ENCODE results near the gene CHST12.
"Not testable (repeated sequence)": the region's sequence is repeated elsewhere in the genome, so short reads cannot be mapped to it uniquely, and the experiment has no call there.

CHST12 gene

DNA sequence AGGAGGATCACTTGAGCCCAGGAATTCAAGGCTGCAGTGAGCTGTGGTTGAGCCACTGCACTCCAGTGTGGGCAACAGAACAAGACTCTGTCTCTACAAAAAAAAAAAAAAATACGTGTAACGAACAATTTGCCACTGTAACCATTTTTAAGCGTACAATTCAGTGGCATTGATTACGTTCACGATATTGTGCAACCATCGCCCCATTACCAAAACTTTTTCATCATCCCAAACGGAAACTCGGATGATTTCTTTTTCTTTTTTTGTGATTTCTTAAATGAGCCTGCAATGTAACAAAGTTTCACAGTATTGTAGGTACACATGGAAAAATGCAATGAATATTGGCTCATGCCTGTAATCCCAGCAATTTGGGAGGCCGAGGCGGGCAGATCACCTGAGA, 63.3 kb downstream of the CHST12 start:
- DNase-seq, result no peak

DNA sequence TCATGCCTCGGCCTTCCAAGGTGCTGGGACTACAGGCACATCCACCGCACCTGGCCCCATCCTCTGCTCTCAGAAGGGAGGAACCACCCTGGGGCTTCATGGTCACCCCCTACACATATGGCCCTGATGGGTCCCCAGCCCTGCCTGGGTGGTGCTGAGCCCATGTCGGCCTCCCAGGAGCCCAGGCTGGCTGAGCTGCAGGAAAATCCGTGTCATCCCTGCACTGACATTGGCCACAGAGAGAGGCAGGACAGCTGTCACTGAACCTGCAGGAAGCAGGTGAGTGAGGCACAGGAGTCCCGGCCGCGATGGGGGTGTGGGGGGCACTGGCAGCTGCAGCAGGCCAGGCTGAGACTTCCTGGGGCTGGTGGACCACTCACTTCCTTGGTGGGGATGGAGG, 64.8 kb downstream of the CHST12 start:
- no peak for DNase-seq

DNA sequence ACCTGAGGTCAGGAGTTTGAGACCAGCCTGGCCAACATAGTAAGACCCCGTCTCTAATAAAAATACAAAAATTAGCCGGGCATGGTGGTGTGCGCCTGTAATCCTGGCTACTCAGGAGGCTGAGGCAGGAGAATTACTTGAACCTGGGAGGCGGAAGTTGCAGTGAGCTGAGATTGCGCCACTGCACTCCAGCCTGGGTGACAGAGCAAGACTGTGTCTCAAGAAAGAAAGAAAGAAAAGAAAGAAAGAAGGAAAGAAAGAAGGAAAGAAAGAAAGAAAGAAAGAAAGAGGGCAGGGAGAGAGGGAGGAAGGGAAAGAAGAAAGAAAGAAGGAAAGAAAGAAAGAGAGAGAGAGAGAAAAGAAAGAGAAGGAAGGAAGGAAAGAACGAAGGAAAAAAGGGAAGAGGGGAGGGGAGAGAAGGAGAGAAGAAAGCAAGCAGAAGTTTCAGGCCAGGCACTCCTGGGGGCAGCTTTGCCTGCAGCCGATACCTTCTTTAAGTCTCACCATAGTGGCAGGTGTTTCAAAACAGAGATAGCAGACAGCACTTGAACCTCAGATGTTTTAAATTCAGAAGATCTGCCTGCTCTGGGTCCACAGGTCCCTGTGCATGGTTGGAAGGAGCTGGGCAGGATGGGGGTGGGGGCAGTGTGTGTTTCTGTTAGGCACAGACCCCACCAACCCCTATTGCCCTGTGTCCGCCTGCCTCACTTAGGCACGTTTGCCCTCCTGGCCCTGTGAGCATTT, 66.2 kb downstream of the CHST12 start:
- not testable (repeated sequence) for DNase-seq

DNA sequence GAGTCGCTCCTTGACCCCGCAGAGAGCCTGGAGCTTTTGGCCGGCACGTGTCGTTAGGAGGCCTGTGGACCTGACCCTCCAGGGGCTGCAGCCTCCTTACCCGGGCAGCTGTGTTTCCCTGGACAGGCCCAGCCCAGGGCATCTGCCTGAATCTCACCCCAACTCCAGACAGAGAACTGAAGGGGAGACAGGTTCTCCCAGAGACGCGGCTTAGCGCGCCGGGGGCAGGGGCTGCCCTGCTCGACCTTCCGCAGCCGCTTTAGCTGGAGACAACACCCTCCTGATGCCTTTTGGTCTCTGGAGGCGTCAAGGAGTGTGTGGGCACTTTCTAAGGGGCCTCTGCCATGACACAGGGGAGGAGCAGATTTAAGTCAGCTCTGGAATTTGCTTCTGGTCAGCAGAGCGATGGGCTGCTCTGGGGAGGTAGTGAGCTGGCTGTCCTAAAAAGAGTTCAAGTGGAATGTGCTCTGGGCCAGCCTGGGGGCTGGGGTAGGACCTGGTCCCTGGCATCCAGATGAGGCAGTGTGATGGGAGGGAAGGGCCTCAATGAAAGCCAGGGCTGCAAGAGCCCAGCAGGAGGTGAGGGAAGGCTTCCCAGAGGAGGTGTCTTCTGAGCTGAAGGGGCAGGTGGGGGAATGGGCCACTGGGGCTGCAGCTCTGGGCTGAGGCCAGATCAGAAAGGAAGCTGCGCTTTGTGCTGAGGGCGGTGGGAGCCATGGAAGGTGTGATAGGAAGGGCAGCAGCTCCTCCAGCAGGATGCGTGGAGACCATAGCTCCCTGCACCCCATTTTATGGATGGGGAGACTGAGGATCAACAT, 67.0 kb downstream of the CHST12 start:
- DNase-seq, result no peak

DNA sequence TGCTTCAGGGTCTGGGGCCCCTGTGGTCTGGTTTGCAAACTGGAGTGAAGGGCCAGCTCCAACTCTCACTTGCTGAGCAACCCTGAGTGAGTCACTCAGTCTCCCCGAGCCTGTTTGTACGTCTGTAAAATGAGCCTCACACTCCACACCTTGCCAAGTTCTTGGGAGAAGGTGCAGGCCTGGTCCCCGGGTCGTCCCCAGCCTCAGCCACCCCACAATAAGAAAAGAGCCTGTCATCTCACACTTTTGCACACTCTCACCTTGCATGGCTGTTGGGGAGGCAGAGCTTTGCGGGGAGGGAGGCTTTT, 67.6 kb downstream of the CHST12 start:
- no peak for DNase-seq

DNA sequence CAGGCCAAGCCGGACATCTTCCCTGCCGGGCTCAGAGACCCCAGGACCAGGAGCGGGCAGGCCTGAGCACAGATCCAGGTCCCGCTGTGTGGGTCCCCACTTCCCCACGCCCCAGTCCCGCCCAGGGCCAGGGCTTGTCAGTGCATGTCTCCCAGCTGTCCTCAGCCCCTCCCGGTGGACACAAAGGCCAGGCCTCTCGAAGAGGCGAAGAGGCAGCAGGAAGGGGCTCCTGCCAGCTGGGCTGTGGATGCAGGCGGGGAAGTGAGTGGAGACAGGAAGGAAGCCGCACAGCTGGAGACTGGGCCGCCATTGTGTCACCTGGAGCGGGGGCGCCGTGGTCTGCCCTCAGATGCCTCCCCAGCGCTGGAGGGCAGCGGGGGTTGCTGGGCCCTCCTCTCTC, 68.0 kb downstream of the CHST12 start:
- no peak for DNase-seq

DNA sequence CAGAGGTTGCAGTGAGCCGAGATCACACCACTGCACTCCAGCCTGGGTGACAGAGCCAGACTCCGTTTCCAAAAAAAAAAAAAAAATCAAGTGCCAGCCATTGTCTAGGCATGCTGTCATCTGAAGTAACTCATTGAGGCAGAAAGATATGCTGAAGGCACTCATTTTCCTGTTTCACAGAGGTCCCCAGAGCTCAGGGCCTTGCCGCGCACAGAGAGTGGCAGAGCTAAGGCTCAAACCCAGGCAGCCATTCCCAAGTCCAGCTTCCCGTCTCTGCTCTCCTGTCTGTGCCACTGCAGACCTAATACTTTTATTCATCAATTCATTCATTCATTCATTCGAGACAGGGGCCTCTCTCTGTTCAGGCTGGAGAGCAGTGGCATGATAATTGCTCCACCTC, 69.3 kb downstream of the CHST12 start:
- DNase-seq, result no peak

DNA sequence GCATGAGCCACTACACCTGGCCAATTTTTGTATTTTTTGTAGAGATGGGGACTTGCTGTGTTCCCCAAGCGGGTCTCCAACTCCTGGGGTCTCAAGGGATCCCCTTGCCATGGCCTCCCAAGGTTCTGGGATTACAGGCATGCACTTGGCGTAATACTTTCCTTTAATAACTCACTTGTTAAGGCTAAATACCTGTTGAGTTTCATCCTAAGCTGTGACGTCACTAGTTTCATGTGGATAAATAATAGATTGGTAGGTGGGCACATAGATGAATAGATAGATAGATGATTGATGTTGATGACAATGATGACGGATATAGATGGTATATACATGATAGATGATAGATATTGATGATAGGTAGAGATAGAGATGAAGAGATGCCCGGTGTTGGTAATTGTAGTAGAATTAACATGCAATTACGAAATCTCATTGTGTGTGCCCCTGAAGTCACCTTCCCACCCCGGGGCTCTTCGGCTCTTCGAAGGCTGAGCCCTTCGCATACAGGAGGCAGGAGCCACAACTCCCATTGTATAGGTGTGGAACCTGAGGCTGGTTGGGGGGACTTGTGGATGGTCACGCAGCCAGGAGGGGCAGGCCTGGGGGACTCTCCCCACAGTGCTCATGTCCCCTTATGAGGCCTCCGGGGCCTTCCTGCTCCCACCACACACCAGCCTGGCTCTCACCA, 70.2 kb downstream of the CHST12 start:
- DNase-seq, result no peak

DNA sequence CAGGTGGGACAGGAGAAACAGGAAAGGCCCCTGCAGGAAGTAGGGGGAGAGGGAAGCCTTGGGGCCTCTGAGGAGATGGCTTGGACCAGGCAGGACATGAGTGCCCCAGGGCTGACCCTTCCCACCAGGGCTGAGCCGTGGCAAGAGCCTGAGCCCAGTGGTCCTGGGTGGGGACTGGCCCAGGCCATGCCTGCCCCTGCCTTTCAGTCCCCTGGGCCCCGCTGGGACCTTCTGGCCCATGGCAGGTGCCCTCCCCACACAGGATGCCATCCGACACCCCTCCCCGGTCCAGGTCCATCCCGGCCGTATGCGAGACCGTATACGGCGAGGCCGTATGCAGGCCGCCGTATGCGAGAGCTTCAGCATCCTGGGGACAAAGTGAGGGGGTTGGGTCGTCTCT, 70.8 kb downstream of the CHST12 start:
- no peak for DNase-seq

DNA sequence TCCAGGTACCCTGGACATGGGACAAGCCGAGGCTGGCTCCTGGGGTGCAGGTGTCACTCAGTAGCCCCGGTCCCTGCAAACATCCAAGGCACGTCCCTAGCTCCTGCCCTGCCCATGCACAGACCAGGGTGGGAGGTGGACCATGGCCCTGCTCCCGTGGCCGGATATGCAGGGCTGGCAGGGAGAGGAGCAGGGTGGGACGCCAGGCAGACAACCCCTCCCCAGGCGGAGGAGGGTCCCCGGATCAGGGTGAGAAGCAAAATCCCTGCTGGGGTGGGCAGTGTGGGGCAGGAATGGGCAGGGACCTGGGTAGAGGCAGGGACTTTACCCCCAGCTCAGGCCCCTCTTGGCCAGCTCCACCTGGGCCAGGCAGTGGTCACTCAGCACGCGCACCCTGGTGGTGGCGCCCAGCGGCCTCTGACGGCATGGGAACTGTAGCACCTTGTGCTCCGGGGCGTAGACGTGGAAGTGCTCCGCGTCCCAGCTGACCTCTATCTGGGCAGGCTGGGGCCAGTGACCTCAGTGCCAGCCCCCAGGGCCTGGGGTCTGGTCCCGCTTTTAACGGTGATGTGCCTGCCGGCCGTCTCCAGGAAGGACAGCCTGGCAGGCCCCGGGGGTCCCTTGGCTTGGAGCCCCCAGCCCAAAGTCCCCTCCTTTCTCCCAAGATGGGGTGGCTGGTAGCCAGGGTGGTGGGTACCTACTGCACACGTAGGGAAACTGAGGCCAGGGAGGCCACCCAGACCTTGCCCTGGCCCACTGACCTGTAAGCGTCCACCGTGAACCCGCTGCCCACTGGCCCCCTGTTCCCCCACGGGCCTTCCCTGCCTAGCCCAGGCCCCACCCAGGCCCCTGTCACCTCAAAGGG, 71.6 kb downstream of the CHST12 start:
- DNase-seq, result no peak

DNA sequence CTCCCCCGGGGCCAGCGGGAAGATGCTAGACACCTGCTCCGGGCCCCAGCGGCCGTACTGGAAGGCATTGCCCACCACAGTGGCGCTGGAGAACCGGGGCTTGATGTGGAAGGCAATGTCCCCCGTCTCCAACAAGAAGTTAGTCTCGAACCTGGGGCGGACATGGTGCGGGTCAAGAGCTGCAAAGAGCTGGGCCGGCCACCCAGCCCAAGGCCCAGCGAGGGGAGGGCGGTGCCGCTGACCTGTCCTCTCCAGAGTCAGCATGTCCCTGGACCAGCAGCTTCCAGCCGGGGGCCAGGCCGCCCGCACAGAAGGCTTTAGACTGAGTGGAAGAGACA, 72.2 kb downstream of the CHST12 start:
- DNase-seq, result no peak

DNA sequence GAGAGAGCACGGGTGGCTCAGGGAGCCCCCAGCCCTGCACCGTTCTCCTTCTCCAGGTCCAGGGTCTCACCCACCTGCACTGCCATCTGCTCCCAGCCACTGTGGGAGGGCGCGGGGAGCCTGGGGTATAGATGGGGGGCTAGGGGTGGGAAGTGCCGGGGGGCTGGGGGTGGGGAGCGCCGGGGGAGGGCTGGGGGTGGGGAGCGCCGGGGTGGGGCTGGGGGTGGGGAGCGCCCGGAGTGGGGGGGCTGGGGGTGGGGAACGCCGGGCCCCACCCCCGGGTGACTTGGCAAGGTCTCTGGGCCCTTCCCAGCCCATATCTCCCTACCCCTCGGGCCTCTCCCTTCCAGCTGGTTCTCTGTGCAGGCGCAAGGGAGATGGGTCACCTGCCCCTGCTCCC, 72.9 kb downstream of the CHST12 start, which contains the start of gene GRIFIN:
Gene GRIFIN, minus strand, starts transcription at position 101 of the 400 bp plus-strand sequence. Its CDS starts 15 bp downstream, at position 86.
- DNase-seq, result no peak

DNA sequence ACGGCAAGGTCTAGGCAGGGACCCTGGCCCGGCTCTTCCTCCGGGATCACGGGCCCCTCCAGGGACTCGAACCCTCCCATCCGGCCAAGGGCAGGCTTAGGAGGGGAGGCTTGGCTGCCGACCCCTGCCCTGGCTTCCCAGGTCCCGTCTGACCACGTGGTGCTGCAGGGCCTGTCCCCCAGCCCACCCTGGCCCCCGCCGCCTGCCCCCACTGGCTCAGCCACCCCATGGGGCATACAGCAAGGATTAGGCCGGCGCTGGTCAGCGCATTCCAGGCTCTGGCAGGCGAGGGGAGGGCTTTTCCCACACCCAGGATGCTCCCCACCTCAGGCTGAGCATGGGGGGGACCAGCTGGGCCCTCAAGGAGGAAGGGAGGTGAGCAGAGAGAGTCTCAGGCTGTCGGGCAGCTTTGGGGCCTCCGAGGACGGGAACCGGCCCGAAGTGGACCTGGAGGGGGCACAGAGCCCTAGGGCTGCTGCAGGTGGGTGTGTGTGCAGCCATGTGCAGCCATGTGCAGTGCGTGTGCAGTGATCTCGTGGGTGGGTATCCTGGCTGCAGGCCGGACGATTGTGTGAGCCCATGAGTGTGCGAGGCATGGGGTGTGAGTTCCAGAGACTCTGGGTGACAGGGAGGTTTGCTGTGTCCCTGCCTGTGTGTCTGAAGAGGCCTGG, 73.5 kb downstream of the CHST12 start:
- DNase-seq, result no peak

DNA sequence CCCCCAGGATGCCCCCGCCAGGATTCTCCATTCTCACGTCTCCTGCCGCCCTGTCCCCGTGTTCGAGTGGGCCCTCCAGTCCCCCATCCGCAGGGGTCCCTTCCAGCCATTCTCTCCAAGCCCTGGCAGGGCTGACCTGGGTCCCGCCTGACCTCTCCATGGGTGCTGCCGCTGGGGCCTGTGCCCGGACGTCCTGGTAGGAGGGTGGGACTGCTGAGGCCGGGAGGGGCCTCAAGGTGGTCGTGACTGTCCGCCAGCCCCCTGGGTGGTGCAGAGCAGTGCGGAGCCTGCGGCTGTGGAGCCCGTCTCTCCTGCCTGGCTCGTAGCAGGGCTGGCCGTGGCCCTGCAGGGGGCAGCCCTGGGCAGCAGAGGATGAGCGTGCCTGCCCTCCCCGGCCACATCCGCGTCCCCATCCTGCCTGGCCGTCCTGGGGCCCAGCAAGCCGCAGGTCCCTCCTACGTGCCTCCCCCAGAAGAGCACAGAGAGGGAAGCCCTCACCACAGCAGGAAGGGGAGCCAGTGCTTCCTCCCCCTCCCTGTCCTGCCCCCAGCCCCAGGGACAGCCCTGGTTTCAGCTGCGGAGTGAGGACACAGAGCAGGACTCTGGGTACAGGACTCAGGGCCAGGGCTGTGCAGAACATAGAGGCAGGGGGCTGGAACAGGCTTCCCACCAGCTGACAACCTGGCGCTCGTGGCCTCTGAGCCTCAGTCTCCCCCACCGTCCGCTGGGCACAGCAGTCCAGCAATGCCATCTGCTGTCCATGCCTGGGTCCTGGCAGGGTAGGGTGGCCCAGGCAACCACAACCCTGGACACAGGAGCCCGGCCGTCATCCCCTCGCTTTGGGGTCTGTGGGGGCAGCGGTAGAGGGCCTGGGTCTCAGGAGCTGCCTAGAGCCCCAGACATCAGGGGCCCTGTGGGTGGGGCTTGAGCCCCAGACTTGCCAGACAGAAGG, 74.3 kb downstream of the CHST12 start:
- DNase-seq, result peak; percentile 77

DNA sequence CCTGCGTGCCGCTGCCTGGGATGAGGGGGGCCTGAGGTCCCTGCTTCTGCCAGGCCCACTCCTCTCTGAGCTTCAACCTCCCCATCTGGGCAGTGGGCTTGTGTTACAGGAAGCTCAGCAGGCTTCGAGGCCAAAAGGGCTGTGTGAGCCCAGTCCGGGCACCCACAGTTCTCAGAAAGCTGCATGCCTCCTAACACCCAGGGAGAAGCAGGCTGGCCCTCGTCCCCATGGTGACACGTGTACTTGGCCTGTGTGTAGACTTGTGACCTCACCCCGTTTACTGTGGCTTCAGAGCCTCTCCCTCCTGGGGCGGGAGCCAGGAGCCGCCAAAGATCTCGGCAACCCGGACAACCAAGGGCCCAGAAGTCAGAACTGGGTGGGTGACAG, 75.0 kb downstream of the CHST12 start:
- DNase-seq, result no peak

DNA sequence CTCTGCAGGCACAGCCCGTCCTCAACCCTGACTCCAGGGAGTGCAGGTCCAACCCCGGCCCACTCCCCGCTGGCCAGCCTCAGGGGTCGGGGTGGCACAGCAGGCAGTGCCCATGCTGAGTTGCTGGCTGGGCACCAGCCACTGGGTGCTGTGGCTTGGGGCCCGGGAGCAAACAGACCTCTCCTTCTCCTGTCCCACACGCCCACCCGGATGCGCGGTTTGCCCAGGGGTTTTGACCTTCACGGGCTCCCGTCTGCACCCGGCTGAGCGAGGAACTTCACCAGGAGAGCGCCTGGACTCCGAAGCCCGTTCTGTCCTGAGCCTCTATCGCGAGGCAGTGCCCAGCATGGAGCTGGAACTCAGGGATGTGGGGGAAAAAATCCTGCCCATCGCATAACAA, 75.4 kb downstream of the CHST12 start:
- no peak for DNase-seq

DNA sequence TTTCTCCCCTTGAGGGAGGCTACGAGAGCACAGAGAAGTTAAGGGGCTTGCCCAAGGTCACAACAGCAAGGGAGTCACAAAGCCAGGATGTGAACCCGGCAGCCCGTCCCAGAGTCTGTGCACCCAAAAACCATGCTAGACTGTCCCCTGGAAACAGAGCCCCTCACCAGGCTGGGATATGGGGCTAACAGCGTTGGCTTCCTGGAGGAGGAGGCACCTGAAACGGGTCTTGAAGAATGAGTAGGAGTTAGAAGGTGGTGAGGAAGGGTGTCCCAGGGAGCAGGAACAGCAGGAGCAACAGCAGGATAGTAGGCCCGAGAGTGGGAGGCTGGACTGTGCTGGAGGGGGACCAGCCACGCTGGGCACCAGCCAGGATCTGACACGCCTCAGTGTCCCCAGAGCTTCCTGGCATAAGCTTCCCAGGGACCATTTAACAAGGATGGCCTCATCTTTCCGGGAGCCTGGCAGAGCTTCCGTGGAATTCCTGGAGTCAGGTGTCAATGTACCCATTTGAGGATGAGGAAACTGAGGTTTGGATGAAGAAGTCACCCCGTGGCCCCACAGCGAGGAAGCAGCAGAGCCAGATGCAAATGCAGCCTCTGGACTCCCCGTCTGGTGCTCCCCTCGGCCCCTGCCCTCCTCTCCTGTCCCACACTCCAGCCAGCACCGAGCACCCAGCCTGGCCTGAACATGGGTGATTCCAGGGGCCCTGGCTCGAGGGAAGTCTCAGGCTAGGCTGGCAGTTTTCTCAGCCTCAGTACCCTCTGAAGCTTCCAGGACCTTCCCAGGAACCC, 76.1 kb downstream of the CHST12 start:
- DNase-seq, result no peak

DNA sequence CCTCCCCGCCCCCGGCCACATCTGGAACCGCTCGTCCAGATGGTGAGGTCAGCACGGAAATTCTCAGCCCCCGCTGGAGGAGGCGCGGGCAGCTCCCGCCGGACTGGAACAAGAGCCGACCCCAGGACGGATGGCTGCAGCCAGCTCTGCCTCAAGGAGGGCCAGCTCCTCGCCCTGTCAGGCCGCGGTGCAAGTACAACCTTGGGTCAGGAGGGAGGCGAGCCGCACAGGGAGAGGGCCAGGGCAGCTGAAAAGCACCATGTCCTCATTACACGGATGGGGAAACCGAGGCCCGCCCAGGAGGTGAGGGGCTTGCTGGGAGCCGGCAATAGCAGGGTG, 76.6 kb downstream of the CHST12 start:
- no peak for DNase-seq

DNA sequence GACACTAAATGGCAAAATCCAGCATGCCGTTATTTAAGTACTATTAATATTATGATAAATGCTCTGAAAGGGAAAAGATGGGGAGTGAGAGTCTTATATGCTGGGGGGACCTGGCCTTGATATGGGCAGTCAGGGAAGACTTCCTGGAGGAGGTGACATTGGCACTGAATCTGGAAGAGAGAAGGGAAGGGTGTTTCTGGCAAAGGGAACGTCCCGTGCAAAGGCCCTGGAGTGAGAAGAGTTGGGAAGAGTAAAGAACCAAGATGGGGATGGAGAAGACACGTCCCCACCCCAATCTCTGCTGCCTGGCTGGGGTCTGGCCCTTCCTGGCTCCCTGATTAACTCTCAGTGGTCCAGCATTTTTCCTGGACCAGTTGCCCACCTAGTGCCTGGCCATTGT, 77.8 kb downstream of the CHST12 start:
- no peak for DNase-seq

DNA sequence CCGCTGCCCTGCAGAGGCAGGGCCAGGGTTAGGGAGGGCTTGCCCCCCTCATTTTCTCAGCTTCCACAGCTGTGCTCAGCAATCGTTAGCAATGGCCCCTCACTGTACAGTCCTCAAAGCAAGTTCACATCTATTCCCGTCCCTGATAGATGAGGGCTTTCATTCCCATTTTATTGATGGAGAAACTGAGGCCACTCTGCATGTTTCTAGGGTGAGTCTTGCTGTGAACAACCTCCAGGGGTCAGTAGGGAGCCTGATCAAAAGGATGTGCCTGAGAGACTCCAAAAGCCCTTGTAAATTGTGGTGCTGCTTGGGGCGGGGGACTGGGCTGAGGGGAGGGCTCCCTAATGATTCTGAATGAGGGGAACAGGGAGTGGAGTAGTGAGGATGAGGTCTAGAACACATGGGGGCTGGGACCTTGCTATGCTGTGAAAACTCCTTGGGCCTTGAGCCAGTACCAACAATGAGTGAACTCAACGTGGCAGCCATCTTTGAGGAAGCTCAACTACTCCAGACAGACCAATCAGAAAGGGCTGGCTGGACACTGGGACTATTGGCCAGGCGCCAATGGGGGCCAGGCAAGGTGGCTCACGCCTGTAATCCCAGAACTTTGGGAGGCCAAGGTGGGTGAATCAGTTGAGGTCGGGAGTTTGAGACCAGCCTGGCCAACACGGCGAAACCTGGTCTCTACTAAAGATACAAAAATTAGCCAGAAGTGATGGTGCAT, 79.5 kb downstream of the CHST12 start:
- DNase-seq, result no peak

All from CD4-positive, alpha-beta T cell treated with Interleukin-6 for 4 hours (primary cell).